ENCODE measurements around the gene IL10RA.

GRCh38 chr11:117983163-117983475, 3.1 kb upstream of the IL10RA start:
- no peak for TF ChIP-seq POLR2AphosphoS5 (IDR thresholded peaks at IDR 0.05; ENCODE audit: low read depth, low read length)
- TF ChIP-seq POLR2A (IDR thresholded peaks at IDR 0.05; ENCODE audit: low read depth, low read length), result no peak
